Spleen (tissue), 11 donors: Measurements from ENCODE around the gene MOGAT1. TPM values are rescaled to one million over a fixed set of nuclear protein-coding genes. Genes with fewer than 3 reads are reported as not detected.

Source experiments
- DNase-seq: peaks from one replicate; pipeline ENCODE4 v3.0.0-alpha.2; 2020
- H3K27ac ChIP-seq, 8 donors: fragments of 200-600 bp; sonication (generic) in 7 of 8; 1 replicate in 4 of 8; 2 replicates in 4 of 8; pipeline versions ENCODE4 v1.5.0 to v1.8.0; 2016 to 2021; ENCODE audit warnings: inconsistent platforms in 4 of 8, mild to moderate bottlenecking in 4 of 8, moderate library complexity in 1 of 8
- H3K27me3 ChIP-seq, 7 donors: fragments of 200-600 bp; sonication (generic) in 6 of 7; replicated peaks in 1 of 7; 1 replicate in 4 of 7; 2 replicates in 3 of 7; pipeline versions ENCODE4 v1.5.0 to v1.8.0; 2016 to 2021; ENCODE audit warnings: inconsistent platforms in 3 of 7, mild to moderate bottlenecking in 1 of 7
- H3K36me3 ChIP-seq, 6 donors: fragments of 200-600 bp; sonication (generic) in 5 of 6; 1 replicate in 4 of 6; 2 replicates in 2 of 6; pipeline versions ENCODE4 v1.5.0 to v1.8.0; 2016 to 2021; ENCODE audit warnings: inconsistent platforms in 2 of 6
- H3K4me1 ChIP-seq, 6 donors: fragments of 200-600 bp; sonication (generic) in 5 of 6; 1 replicate in 3 of 6; 2 replicates in 3 of 6; pipeline versions ENCODE4 v1.5.0 to v1.8.0; 2016 to 2021; ENCODE audit warnings: inconsistent platforms in 3 of 6
- H3K4me3 ChIP-seq, 8 donors: fragments of 200-600 bp; sonication (generic) in 7 of 8; 1 replicate in 4 of 8; 2 replicates in 4 of 8; pipeline versions ENCODE4 v1.5.0 to v1.8.0; 2016 to 2021; ENCODE audit warnings: inconsistent platforms in 4 of 8, mild to moderate bottlenecking in 4 of 8, moderate library complexity in 2 of 8
- H3K9me3 ChIP-seq, 8 donors: fragments of 200-600 bp; sonication (generic) in 7 of 8; 1 replicate in 4 of 8; 2 replicates in 4 of 8; pipeline versions ENCODE4 v1.5.0 to v1.8.0; 2016 to 2021; ENCODE audit warnings: inconsistent platforms in 4 of 8
- CTCF ChIP-seq, 11 experiments: fragments of 200-600 bp in 7 of 11; fragments of 450-650 bp in 4 of 11; sonication (generic) in 4 of 11; IDR thresholded peaks in 8 of 11; conservative IDR thresholded peaks in 3 of 11; 1 replicate in 7 of 11; 2 replicates in 4 of 11; pipeline versions ENCODE4 v1.4.0 to v1.8.0; 2016 to 2021; ENCODE audit warnings: antibody characterized with exemption in 11 of 11, inconsistent platforms in 4 of 11, mild to moderate bottlenecking in 1 of 11
- POLR2A ChIP-seq, 3 donors: fragments of 450-650 bp; IDR thresholded peaks; one replicate each; pipeline ENCODE4 v1.5.1; 2017; ENCODE audit warnings: antibody characterized with exemption in 3 of 3, mild to moderate bottlenecking in 1 of 3
- POLR2AphosphoS5 ChIP-seq, 3 donors: sonication (generic); formaldehyde crosslinking; IDR thresholded peaks; one replicate each; pipeline ENCODE4 v1.5.1; 2017; ENCODE audit warnings: antibody characterized with exemption in 3 of 3
- WGBS, 5 donors: extraction: QIAGEN DNeasy Blood & Tissue Kit in 3 of 5; methylation state at CpG; one replicate each; pipeline versions ENCODE4 v1.1.5 to v1.1.7; 2013 to 2018; 5-methylcytosine and 5-hydroxymethylcytosine counted together
- intact Hi-C: fragments of 100-400 bp; cut with DNase I; formaldehyde crosslinking; loops from one replicate; pipeline ENCODE4 v1.15.0; 2023; ENCODE audit warnings: low total_unique reads
- polyA plus RNA-seq, 3 donors: library from polyadenylated mRNA; stranded (reverse); fragments of 200-250 nt; gene quantifications; one replicate each; pipeline ENCODE4 v1.2.1, GENCODE V29; 2013
- total RNA-seq, 7 donors: library from RNA; depleted of rRNA in 3 of 7; stranded (reverse); fragments of >200 nt in 3 of 7; fragmentation: NEBNext Ultra II Directional in 4 of 7; extraction: Animal tissue kit (Norgen Biotek cat#: 25700) in 4 of 7; gene quantifications; one replicate each; pipeline versions ENCODE4 v1.1.0 to v1.2.1, GENCODE V29; 2016 to 2021
- donor health status: healthy with polysubstance abuse.
- donor health status: DM: no; HTN: no; CAD: no; lungs with moderate emphysema.
- donor health status: DM: no; HTN: no; CAD: no.
- donor health status: Bipolar disorder and iron deficiency.
- donor health status: healthy.
- donor health status: DM: no; HTN: no; CAD: no.
- donor health status: DM: yes; HTN: yes; CAD: no.

The MOGAT1 gene
- total and polyA plus RNA-seq, 10 donors = 0.06 TPM; not detected in 9

- no peaks in the 10 kb centered on the region for H3K9me3 ChIP-seq
- peaks cover 9 to 50% (median 39%) of the 10 kb centered on the region in 6 donors for H3K4me1 ChIP-seq
- 21 to 29% (median 22%) methylated on average over 13 of the region's 13 CpGs for WGBS, 5 donors
- intact Hi-C loops = no loop called here
- DNase-seq = no peak
- no peaks in the 10 kb centered on the region for H3K36me3 ChIP-seq
- no peaks in the 10 kb centered on the region for H3K27me3 ChIP-seq
- H3K4me3 ChIP-seq = peak overlapping the region; percentile 46 to 100 (median 98)
- H3K27ac ChIP-seq = peak overlapping the region in 7 of 8 donors; percentile 91 to 95 (median 94)
- TF ChIP-seq POLR2A (IDR thresholded peaks at IDR 0.05) (no peak), POLR2AphosphoS5 (IDR thresholded peaks at IDR 0.05) (no peak), CTCF (IDR thresholded peaks at IDR 0.05 in 8 of 11, conservative IDR thresholded peaks at IDR 0.05 in 3 of 11) (no peak)
Measured at GRCh38 chr2:222656526-222657446, 14.7 kb upstream of the MOGAT1 start.

- WGBS, 5 donors = 61 to 83% (median 69%) methylated on average over 3 of the region's 3 CpGs
- no peak for DNase-seq
- Histone ChIP-seq H3K27me3 (no peaks in the 10 kb centered on the region), H3K4me3 (no peak overlapping the region), H3K9me3 (no peaks in the 10 kb centered on the region), H3K36me3 (no peaks in the 10 kb centered on the region), H3K27ac (peak overlapping the region in 2 of 8 donors; percentile 38 to 55), H3K4me1 (peaks cover 0 to 2% (median 0%) of the 10 kb centered on the region in 6 donors)
- TF ChIP-seq POLR2A (IDR thresholded peaks at IDR 0.05) = no peak
- TF ChIP-seq CTCF (IDR thresholded peaks at IDR 0.05 in 8 of 11, conservative IDR thresholded peaks at IDR 0.05 in 3 of 11) = no peak
- TF ChIP-seq POLR2AphosphoS5 (IDR thresholded peaks at IDR 0.05) = no peak
- intact Hi-C loops = no loop called here
Measured at GRCh38 chr2:222663479-222663878, 8.0 kb upstream of the MOGAT1 start.

GRCh38 chr2:222668494-222669154, 2.8 kb upstream of the MOGAT1 start:
- no peak for DNase-seq
- H3K4me1 ChIP-seq = peaks cover 0 to 24% (median 14%) of the 10 kb centered on the region in 6 donors
- H3K27me3 ChIP-seq = peaks cover 6 to 43% (median 10%) of the 10 kb centered on the region in 7 donors
- WGBS, 5 donors = 89 to 98% (median 95%) methylated on average over 3 of the region's 3 CpGs
- H3K27ac ChIP-seq = peak overlapping the region in 6 of 8 donors; percentile 18 to 79 (median 70)
- no peak overlapping the region for H3K4me3 ChIP-seq
- intact Hi-C loops = no loop called here
- H3K9me3 ChIP-seq = no peaks in the 10 kb centered on the region
- no peak for TF ChIP-seq CTCF (IDR thresholded peaks at IDR 0.05 in 8 of 11, conservative IDR thresholded peaks at IDR 0.05 in 3 of 11)
- TF ChIP-seq POLR2AphosphoS5 (IDR thresholded peaks at IDR 0.05) = no peak
- no peak for TF ChIP-seq POLR2A (IDR thresholded peaks at IDR 0.05)
- no peaks in the 10 kb centered on the region for H3K36me3 ChIP-seq

GRCh38 chr2:222669353-222669752, 2.1 kb upstream of the MOGAT1 start:
- intact Hi-C loops = no loop called here
- no peaks in the 10 kb centered on the region for H3K9me3 ChIP-seq
- WGBS, 5 donors = 85 to 89% (median 85%) methylated on average over 4 of the region's 4 CpGs
- TF ChIP-seq POLR2A (IDR thresholded peaks at IDR 0.05) = no peak
- TF ChIP-seq POLR2AphosphoS5 (IDR thresholded peaks at IDR 0.05) = no peak
- no peak overlapping the region for H3K4me3 ChIP-seq
- H3K36me3 ChIP-seq = no peaks in the 10 kb centered on the region
- peaks cover 0 to 24% (median 14%) of the 10 kb centered on the region in 6 donors for H3K4me1 ChIP-seq
- H3K27me3 ChIP-seq = peaks cover 6 to 48% (median 15%) of the 10 kb centered on the region in 7 donors
- H3K27ac ChIP-seq = peak overlapping the region in 3 of 8 donors; percentile 76 to 79 (median 78)
- DNase-seq = no peak
